Sigmoid colon (tissue), 7 donors: ENCODE results near the gene TSC2. TPM values are rescaled to one million over a fixed set of nuclear protein-coding genes. Genes with fewer than 3 reads are reported as not detected.
"Not testable (repeated sequence)": the region's sequence is repeated elsewhere in the genome, so short reads cannot be mapped to it uniquely, and the experiment has no call there.

Experiments
- DNase-seq: peaks from one replicate; pipeline ENCODE4 v3.0.0-alpha.2; 2019
- H3K27ac ChIP-seq, 4 donors: fragments of 200-600 bp; sonication (generic); one replicate each; pipeline ENCODE4 v1.5.1; 2016 to 2019; ENCODE audit warnings: mild to moderate bottlenecking in 1 of 4
- H3K27me3 ChIP-seq, 3 donors: fragments of 200-600 bp; sonication (generic); one replicate each; pipeline ENCODE4 v1.5.1; 2019; ENCODE audit warnings: mild to moderate bottlenecking in 1 of 3
- H3K36me3 ChIP-seq, 4 donors: fragments of 200-600 bp; sonication (generic); one replicate each; pipeline ENCODE4 v1.5.1; 2016 to 2019
- H3K4me1 ChIP-seq, 4 donors: fragments of 200-600 bp; sonication (generic); one replicate each; pipeline ENCODE4 v1.5.1; 2017 to 2019
- H3K4me3 ChIP-seq, 4 donors: fragments of 200-600 bp; sonication (generic); one replicate each; pipeline ENCODE4 v1.5.1; 2017 to 2019; ENCODE audit warnings: mild to moderate bottlenecking in 2 of 4, moderate library complexity in 1 of 4
- H3K9me3 ChIP-seq, 4 donors: fragments of 200-600 bp in 3 of 4; sonication (generic) in 3 of 4; one replicate each; pipeline versions ENCODE4 v1.5.1 to v1.6.1; 2013 to 2019
- EP300 ChIP-seq, 4 donors: sonication (generic); formaldehyde crosslinking; IDR thresholded peaks; one replicate each; pipeline ENCODE4 v1.6.1; 2017; ENCODE audit warnings: antibody characterized with exemption in 4 of 4
- POLR2A ChIP-seq, 2 donors: fragments of 450-650 bp; IDR thresholded peaks; one replicate each; pipeline ENCODE4 v1.6.1; 2016; ENCODE audit warnings: antibody characterized with exemption in 2 of 2, mild to moderate bottlenecking in 2 of 2, moderate library complexity in 2 of 2
- POLR2AphosphoS5 ChIP-seq, 4 donors: sonication (generic); formaldehyde crosslinking; IDR thresholded peaks; one replicate each; pipeline ENCODE4 v1.6.1; 2017; ENCODE audit warnings: antibody characterized with exemption in 4 of 4
- WGBS, 2 donors: extraction: QIAGEN DNeasy Blood & Tissue Kit; methylation state at CpG; one replicate each; pipeline ENCODE4 v1.1.7; 2013; 5-methylcytosine and 5-hydroxymethylcytosine counted together
- intact Hi-C: fragments of 100-400 bp; cut with DNase I; formaldehyde crosslinking; loops from one replicate; pipeline ENCODE4 v1.15.1; 2023
- polyA plus RNA-seq, 3 donors: library from polyadenylated mRNA; stranded (reverse); fragments of 200-250 nt; gene quantifications; one replicate each; pipeline ENCODE4 v1.2.3, GENCODE V29; 2013
- total RNA-seq, 4 donors: library from RNA; depleted of rRNA; stranded (reverse); fragments of >200 nt; gene quantifications; one replicate each; pipeline ENCODE4 v1.1.0, GENCODE V29; 2016
- TF ChIP-seq, protein P1 (sequence below), 4 experiments: fragments of 450-650 bp in 3 of 4; fragments of 200-600 bp in 1 of 4; IDR thresholded peaks; one replicate each; pipeline ENCODE4 v1.5.1; 2016 to 2019; ENCODE audit warnings: antibody characterized with exemption in 4 of 4, mild to moderate bottlenecking in 3 of 4, moderate library complexity in 2 of 4
- donor health status: healthy with polysubstance abuse.
- donor health status: Bipolar disorder and iron deficiency.
- donor health status: healthy.

TSC2 gene
- total and polyA plus RNA-seq, 7 donors: 16.9 to 80.9 (median 34.6) TPM

DNA sequence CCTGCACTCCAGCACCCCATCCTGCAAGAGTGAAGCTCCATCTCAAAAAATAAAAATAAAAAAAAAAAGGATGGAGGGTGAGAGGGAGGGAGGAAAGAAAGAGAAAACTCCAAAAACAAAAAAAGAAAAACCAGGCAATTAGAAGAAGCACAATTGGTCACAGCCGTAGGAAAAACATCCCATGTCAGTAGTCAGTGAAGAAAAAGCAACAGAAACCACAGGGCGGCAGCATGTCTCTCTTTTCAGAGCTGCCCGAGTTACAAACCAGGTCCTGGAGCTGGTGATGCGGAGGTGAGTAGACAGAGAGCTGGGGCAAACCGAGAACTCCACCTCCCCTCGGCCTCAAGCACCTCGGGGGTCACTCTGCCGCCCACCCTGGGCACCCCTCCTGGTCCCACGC lies 73.5 kb downstream of the TSC2 start:
- DNase-seq: peak; percentile 89
- Histone ChIP-seq H3K27ac (peak overlapping the region; percentile 84 to 99 (median 96)), H3K4me3 (peak overlapping the region in 3 of 4 donors; percentile 33 to 47 (median 39)), H3K4me1 (peaks cover 0 to 85% (median 81%) of the 10 kb centered on the region in 4 donors)
- intact Hi-C loops: loop anchor here (1.0 kb wide), 1 partner anchor 19 kb away; no protein-coding TSS in a partner anchor
- TF ChIP-seq POLR2AphosphoS5 (IDR thresholded peaks at IDR 0.05): peak in 3 of 4 donors; percentile 17 to 22 (median 20)
- TF ChIP-seq, protein P1, sequence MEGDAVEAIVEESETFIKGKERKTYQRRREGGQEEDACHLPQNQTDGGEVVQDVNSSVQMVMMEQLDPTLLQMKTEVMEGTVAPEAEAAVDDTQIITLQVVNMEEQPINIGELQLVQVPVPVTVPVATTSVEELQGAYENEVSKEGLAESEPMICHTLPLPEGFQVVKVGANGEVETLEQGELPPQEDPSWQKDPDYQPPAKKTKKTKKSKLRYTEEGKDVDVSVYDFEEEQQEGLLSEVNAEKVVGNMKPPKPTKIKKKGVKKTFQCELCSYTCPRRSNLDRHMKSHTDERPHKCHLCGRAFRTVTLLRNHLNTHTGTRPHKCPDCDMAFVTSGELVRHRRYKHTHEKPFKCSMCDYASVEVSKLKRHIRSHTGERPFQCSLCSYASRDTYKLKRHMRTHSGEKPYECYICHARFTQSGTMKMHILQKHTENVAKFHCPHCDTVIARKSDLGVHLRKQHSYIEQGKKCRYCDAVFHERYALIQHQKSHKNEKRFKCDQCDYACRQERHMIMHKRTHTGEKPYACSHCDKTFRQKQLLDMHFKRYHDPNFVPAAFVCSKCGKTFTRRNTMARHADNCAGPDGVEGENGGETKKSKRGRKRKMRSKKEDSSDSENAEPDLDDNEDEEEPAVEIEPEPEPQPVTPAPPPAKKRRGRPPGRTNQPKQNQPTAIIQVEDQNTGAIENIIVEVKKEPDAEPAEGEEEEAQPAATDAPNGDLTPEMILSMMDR (IDR thresholded peaks at IDR 0.05): peak; percentile 26 to 38 (median 32)
- H3K27me3 ChIP-seq, H3K36me3 ChIP-seq, H3K9me3 ChIP-seq: not testable (repeated sequence)
- WGBS, 2 donors: 55 to 59% methylated on average over 8 to 9 of the region's 9 CpGs

- 83 to 88% methylated on average over 19 of the region's 19 CpGs for WGBS, 2 donors
- Histone ChIP-seq H3K9me3 (no peaks in the 10 kb centered on the region), H3K27ac (peak overlapping the region; percentile 84 to 99 (median 96)), H3K4me1 (peaks cover 0 to 85% (median 81%) of the 10 kb centered on the region in 4 donors), H3K4me3 (peak overlapping the region in 3 of 4 donors; percentile 33 to 47 (median 39)), H3K36me3 (peaks cover 0 to 5% (median 2%) of the 10 kb centered on the region in 4 donors), H3K27me3 (no peaks in the 10 kb centered on the region)
- peak; percentile 89 for DNase-seq
- intact Hi-C loops: loop anchor here (1.0 kb wide), 1 partner anchor 18 kb away; no protein-coding TSS in a partner anchor
- TF ChIP-seq POLR2A (IDR thresholded peaks at IDR 0.05): no peak
- TF ChIP-seq, protein P1 (IDR thresholded peaks at IDR 0.05): no peak
- TF ChIP-seq EP300 (IDR thresholded peaks at IDR 0.05): no peak
- TF ChIP-seq POLR2AphosphoS5 (IDR thresholded peaks at IDR 0.05): peak in 2 of 4 donors; percentile 43 to 44
Observed at GRCh38 chr16:2121853-2122252, 74.1 kb downstream of the TSC2 start.

GRCh38 chr16:2122429-2122828 lies 74.6 kb downstream of the TSC2 start:
- intact Hi-C loops: no loop called here
- H3K4me1 ChIP-seq: peaks cover 2 to 85% (median 81%) of the 10 kb centered on the region in 4 donors
- no peak for DNase-seq
- H3K36me3 ChIP-seq: peaks cover 0 to under 1% (median 0%) of the 10 kb centered on the region in 4 donors
- peak overlapping the region; percentile 84 to 99 (median 96) for H3K27ac ChIP-seq
- H3K9me3 ChIP-seq: no peaks in the 10 kb centered on the region
- TF ChIP-seq POLR2AphosphoS5 (IDR thresholded peaks at IDR 0.05): no peak
- no peak for TF ChIP-seq EP300 (IDR thresholded peaks at IDR 0.05)
- TF ChIP-seq POLR2A (IDR thresholded peaks at IDR 0.05): no peak
- TF ChIP-seq, protein P1 (IDR thresholded peaks at IDR 0.05): no peak
- no peaks in the 10 kb centered on the region for H3K27me3 ChIP-seq
- peak overlapping the region; percentile 6 to 47 (median 36) for H3K4me3 ChIP-seq
- 89% methylated on average over 17 of the region's 17 CpGs for WGBS, 2 donors

DNA sequence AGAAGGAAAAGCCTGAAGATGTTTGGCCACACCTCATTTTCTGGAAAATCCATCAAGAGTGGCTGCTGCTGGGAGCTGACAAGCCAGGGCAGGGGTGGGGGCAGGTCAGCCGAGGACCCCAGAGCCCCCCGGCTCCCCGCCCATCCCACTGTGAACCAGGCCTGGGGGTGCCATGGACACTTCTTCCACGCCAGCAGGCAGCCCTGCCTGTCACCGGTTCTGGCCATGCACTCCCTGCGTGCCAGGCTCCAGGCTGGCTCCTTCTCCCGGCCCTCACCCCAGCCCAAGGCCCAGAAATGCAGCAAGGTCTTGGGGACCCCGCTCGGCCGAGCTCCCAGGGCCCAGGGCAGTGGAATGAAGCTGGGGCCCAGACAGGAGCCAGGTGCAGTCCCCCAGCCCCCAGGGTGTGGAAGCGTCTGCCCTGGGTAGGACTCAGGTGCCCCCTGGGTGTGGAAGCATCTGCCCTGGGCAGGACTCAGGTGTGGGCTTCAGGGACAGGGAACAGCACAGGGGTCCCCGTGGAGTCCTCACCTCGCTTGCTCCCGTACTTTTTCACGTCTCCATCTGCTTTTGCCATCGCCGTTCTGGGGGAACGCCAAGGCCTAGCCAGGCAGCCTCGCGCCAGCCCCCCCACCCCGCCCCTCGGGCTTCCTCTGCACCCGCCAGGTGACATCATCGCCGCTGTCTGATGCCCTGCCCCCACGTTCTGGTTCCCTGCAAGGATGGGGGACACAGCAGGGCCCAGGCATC lies 75.3 kb downstream of the TSC2 start:
- WGBS, 2 donors: 71 to 84% methylated on average over 21 to 22 of the region's 26 CpGs
- H3K27me3 ChIP-seq, H3K36me3 ChIP-seq, intact Hi-C loops, H3K9me3 ChIP-seq: not testable (repeated sequence)
- peak; percentile 80 for DNase-seq
- Histone ChIP-seq H3K27ac (peak overlapping the region; percentile 84 to 99 (median 96)), H3K4me3 (peak overlapping the region in 3 of 4 donors; percentile 37 to 47 (median 39)), H3K4me1 (peaks cover 2 to 83% (median 79%) of the 10 kb centered on the region in 4 donors)
- peak; percentile 22 to 71 (median 56) for TF ChIP-seq POLR2AphosphoS5 (IDR thresholded peaks at IDR 0.05)
- peak in 3 of 4 donors; percentile 7 to 73 (median 14) for TF ChIP-seq EP300 (IDR thresholded peaks at IDR 0.05)

DNA sequence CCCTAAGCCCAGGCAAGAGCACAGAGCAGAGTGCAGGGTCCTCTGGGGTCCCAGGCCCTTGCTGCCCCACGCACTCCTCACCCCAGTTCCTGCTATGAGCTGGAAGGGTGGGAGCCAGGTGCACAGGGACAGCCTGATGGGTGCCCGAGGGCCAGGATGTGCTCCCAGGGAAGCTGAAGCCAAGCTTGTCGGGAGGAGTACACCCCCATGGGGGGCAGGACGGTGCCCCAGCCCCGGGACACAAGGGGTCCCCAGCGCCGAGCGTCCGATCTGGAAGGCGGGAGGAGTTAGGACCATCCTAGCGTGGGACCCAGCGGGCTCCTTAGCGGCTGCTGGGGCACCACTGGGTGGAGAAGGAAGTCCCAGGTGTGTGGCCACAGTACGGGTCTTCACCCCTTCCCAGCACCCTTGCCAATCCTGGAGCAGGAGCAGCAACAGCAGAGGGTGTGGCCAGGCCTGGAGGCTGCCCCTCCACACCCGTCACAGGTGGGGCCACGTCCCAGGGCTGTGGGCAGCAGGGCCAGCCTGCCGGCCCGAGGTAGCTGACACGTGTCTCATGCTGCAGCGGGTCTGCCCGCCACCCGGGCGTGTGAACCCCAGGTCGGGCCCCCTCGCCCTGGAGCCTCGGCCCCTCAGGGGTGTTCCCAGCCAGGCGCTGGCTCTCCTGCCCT lies 76.1 kb downstream of the TSC2 start:
- H3K27ac ChIP-seq: peak overlapping the region; percentile 84 to 99 (median 96)
- H3K36me3 ChIP-seq, H3K9me3 ChIP-seq, H3K27me3 ChIP-seq, intact Hi-C loops: not testable (repeated sequence)
- peak; percentile 75 for DNase-seq
- H3K4me3 ChIP-seq: peak overlapping the region; percentile 37 to 47 (median 42)
- TF ChIP-seq POLR2AphosphoS5 (IDR thresholded peaks at IDR 0.05): peak in 1 of 4 donors; percentile 17
- 50% methylated on average over 26 of the region's 27 CpGs for WGBS, 2 donors
- peaks cover 2 to 88% (median 82%) of the 10 kb centered on the region in 4 donors for H3K4me1 ChIP-seq

DNA sequence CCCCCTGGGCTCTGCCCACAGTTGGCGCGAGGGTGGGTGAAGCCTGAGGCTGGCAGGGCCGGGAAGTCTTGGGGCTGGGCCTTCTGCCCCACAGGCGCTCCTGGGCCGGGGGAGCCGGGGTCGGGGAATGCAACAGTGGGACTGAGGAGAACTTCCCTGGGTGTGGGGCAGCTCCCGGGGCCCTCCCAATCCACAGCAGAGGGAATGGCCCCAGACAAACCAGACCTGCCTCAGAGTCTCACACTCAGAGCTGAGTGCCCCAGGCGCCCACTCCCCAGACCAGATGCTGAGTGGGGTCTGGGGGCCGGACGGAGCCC lies 76.5 kb downstream of the TSC2 start:
- H3K36me3 ChIP-seq, H3K9me3 ChIP-seq, H3K27me3 ChIP-seq, intact Hi-C loops, DNase-seq: not testable (repeated sequence)
- 49 to 51% methylated on average over 11 of the region's 11 CpGs for WGBS, 2 donors
- Histone ChIP-seq H3K4me3 (peak overlapping the region; percentile 37 to 47 (median 42)), H3K27ac (peak overlapping the region; percentile 84 to 99 (median 96)), H3K4me1 (peaks cover 2 to 86% (median 83%) of the 10 kb centered on the region in 4 donors)
